Renal cortex interstitium (tissue), 15 donors: Measurements from ENCODE around the gene PRAMEF33. TPM values are rescaled to one million over a fixed set of nuclear protein-coding genes. Genes with fewer than 3 reads are reported as not detected.
"Not testable (repeated sequence)": the region's sequence is repeated elsewhere in the genome, so short reads cannot be mapped to it uniquely, and the experiment has no call there.

Source experiments
- DNase-seq, 11 donors: peaks; one replicate each; pipeline ENCODE4 v3.0.0-alpha.2; 2013; ENCODE audit warnings: low read depth in 9 of 11, low spot score in 4 of 11; ENCODE audit errors: extremely low read depth in 1 of 11
- long read RNA-seq, 16 experiments: transcript quantifications; one replicate each; lab custom pipeline, GENCODE V29; 2026
- polyA plus RNA-seq, 3 donors: library from polyadenylated mRNA; unstranded; fragments of 120-200 nt; gene quantifications; one replicate each; pipeline ENCODE4 v1.2.1, GENCODE V29; 2013; ENCODE audit not compliant: insufficient read length in 3 of 3

Gene PRAMEF33
- polyA plus RNA-seq, result not detected
- long read RNA-seq, donor 1, result 0 reads
- long read RNA-seq, donor 2, result 0 reads
- long read RNA-seq, donor 3, result 0 reads
- long read RNA-seq, donor 4, result 0 reads
- long read RNA-seq, donor 5, result 0 reads
- long read RNA-seq, donor 6, result 0 reads
- long read RNA-seq, donor 7, result 0 reads
- long read RNA-seq, donor 8, result 0 reads
- long read RNA-seq, donor 9, result 0 reads
- long read RNA-seq, donor 10, result 0 reads
- long read RNA-seq, donor 11, result 0 reads
- long read RNA-seq, donor 12, result 0 reads
- long read RNA-seq, donor 13, result 0 reads
- long read RNA-seq, donor 14, result 0 reads
- long read RNA-seq, donor 15, result 0 reads
- long read RNA-seq, donor 16, result 0 reads

DNA sequence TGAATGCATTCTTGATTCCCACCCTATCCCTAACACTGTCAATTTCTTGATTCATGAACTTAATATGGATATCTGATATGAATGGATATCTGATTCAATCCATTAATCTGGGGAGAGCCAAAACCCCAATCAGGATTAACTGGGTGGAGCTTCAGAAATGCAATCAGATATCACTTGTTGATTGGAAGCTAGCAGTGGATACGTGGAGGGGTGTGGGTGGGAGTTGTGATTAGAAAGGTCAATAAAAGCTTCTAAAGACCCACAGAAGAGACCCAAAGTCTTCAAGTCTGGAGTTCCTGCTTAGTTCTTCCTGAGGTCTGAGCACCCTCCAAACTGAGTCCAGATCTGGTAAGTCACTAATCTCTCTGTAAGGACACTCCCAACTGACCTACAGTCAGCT lies at the start of gene PRAMEF33:
Gene PRAMEF33, plus strand, starts transcription at position 301 of the 400 bp plus-strand sequence. CDS start 2,416 bp downstream, outside the sequence.
- DNase-seq, result not testable (repeated sequence)

DNA sequence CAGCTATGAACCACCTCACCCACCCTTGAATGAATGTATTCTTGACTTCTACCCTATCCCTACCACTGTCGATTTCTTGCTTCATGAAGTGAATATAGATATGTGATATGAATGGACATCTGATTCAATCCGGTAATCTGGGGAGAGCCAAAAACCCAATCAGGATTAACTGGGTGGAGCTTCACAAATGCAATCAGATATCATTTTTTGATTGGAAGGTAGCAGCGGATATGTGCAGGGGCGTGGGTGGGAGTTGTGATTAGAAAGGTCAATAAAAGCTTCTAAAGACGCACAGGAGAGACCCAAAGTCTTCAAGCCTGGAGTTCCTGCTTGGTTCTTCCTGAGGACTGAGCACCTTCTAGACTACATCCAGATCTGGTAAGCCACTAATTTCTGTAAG lies 49.4 kb upstream of the PRAMEF33 start, which contains the start of gene PRAMEF5:
Gene PRAMEF5, plus strand, starts transcription at position 301 of the 400 bp plus-strand sequence. CDS start 5,071 bp downstream, outside the sequence.
- DNase-seq, result not testable (repeated sequence)

- not testable (repeated sequence) for DNase-seq
Observed at GRCh38 chr1:13265124-13265523, 38.2 kb upstream of the PRAMEF33 start.

DNA sequence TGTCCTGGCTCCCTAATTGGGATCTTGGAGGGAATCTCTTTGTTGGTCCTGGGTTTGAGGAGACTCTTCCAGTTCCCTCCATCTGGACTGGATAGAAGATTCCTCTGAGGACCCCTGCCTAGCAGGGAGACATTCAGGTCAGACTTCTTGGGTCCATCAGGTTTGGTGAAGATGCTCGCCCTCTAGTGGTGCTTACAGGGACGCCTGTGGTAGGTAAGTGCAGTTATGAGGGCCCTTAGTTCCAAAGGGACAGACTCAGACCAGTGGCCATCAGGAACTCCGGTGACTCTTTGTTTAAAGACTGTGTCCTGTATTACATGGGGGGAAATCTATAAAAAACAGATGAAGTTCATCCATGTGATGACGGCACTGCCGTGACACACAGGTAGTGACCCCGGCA lies 26.3 kb upstream of the PRAMEF33 start:
- not testable (repeated sequence) for DNase-seq

DNA sequence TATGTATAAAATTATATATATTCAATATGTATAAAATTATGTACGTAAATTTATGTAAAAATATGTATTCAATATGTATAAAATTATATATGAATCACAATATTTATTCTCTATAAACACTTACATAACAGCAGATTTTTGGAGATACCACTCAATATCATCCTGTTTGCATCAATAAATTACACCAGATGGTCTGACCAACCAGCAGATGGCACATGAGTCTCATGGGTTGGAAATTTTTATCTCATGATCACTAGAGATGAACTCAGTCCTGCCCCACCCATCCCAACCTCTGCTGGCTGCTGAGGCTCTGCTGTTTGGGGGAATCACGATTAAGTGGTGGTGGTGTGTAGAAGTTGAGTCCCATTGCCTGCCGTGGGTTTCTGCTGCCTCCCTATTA lies 23.7 kb upstream of the PRAMEF33 start:
- not testable (repeated sequence) for DNase-seq

DNA sequence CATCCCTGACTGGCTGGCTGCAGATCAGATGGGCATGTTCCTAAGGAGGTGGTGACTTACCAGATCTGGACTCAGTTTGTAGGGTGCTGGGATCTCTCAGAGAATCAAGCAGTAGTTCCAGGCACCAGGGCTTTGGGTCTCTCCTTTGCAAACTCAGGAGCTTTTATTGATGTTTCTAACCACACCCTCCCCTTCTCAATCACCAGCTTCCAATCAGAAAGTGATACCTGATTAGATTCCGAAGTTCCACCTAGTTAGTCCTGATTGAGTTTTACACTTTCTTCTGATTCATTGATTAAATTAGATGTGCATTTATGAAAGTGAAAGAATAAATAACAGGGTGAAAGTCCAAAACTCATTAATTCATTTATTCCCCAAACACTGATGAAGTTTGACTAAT lies 18.3 kb upstream of the PRAMEF33 start, which contains the start of gene PRAMEF8:
Gene PRAMEF8, minus strand, starts transcription at position 101 of the 400 bp plus-strand sequence. CDS start 1,046 bp downstream, outside the sequence.
- DNase-seq, result not testable (repeated sequence)

DNA sequence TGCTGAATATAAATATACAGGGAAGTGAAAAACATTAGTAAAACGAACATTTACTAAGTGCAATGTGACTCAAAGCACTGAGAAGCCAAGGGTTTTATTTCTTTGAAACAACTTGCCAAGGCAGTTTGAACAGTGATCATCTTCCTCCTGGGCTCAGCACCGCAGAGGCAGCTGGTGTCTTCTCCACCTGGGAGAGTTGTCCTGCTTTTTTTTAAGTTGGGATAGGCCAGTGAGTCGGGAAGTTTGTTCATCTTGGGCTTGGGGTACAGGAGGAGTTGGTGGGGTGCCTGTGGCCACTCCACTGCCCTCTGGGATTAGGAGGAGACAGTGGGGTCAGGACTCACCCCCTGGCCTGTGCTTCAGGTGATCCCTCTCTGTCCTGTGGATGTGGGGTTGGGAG lies 14.3 kb upstream of the PRAMEF33 start:
- not testable (repeated sequence) for DNase-seq

DNA sequence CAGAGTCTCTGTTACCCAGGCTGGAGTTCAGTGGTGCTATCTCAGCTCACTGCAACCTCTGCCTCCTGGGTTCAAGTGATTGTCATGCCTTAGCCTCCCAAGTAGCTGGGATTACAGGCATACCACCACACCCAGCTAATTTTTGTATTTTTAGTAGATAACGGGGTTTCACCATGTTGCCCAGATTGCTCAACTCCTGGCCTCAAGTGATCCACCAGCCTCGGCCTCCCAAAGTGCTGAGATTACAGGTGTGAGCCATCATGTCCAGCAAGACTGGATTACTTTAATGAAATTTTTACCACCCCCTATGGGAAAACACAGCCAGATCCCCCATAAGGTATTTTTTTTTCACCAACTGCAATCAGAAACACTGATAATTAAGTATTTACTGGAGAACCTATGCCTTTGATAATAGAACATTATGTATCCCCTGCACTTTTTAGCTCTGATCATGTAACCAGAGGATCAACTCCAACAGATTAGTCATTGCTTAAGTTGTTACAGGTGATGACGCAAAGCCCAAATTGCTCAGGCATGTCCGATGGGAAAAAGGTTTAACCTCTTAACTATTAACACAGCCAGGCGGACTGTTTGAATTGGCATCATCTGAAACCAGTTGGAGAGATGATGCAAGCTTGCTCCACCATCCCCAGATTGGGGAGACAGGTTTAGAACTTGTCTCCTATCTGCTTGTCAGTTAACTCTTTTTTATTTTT lies 6.0 kb upstream of the PRAMEF33 start:
- DNase-seq, result not testable (repeated sequence)

DNA sequence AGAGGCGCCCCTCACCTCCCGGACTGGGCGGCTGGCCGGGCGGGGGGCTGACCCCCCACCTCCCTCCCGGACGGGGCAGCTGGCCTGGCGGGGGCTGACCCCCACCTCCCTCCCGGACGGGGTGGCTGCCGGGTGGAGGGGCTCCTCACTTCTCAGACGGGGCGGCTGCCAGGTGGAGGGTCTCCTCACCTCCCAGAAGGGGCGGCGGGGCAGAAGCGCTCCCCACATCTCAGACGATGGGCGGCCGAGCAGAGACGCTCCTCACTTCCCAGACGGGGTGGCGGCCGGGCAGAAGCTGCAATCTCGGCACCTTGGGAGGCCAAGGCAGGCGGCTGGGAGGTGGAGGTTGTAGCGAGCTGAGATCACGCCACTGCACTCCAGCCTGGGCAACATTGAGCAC lies 4.6 kb upstream of the PRAMEF33 start:
- not testable (repeated sequence) for DNase-seq

- not testable (repeated sequence) for DNase-seq
Observed at GRCh38 chr1:13302197-13302596, 1.1 kb upstream of the PRAMEF33 start.

- DNase-seq, result not testable (repeated sequence)
Observed at GRCh38 chr1:13315281-13315680, 11.9 kb downstream of the PRAMEF33 start, which contains the start of gene PRAMEF15. Gene PRAMEF15, plus strand, starts transcription at chr1:13315581. Its CDS starts 2,827 bp downstream, at chr1:13318408.

GRCh38 chr1:13342496-13342895 lies 39.2 kb downstream of the PRAMEF33 start:
- DNase-seq, result not testable (repeated sequence)

- DNase-seq, result not testable (repeated sequence)
Observed at GRCh38 chr1:13347034-13347433, 43.7 kb downstream of the PRAMEF33 start, which contains the start of gene PRAMEF14. Gene PRAMEF14, minus strand, starts transcription at chr1:13347134. Its CDS starts 1,820 bp downstream, at chr1:13345314.

GRCh38 chr1:13353476-13353875 lies 50.1 kb downstream of the PRAMEF33 start:
- not testable (repeated sequence) for DNase-seq

DNA sequence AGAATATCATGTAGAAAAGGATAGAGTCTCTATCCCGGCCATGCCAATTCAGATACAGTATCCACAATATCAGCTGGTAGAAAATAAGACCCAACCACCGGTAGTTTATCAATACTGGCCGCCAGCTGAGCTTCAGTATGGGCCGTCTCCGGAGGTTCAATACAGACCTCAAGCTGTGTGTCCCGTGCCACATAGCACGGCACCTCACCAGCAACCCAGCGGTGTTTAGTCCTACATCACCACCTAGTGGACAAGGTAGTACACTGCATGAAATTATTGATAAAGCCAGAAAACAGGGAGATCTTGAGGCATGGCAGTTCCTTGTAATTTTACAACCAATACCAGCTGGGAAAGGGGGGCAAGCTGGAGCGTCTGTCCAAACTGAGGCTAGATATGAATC lies 51.1 kb downstream of the PRAMEF33 start:
- DNase-seq, result not testable (repeated sequence)

- DNase-seq, result peak; percentile 3 to 40 (median 24)
Observed at GRCh38 chr1:13356774-13357173, 53.4 kb downstream of the PRAMEF33 start.
